ENCODE measurements around the gene TSPAN2.
"Not testable (repeated sequence)": the region's sequence is repeated elsewhere in the genome, so short reads cannot be mapped to it uniquely, and the experiment has no call there.

The TSPAN2 gene

GRCh38 chr1:115031595-115031994 lies 57.7 kb downstream of the TSPAN2 start:
- DNase-seq, result no peak

- DNase-seq, result no peak
Observed at GRCh38 chr1:115029526-115029925, 59.8 kb downstream of the TSPAN2 start, which contains the start of gene TSHB. Gene TSHB (plus strand): TSS chr1:115029826. CDS start chr1:115033363, 3,537 bp downstream.

GRCh38 chr1:115023593-115023992 lies 65.7 kb downstream of the TSPAN2 start:
- no peak for DNase-seq

- DNase-seq, result no peak
Observed at GRCh38 chr1:115021145-115021544, 68.2 kb downstream of the TSPAN2 start.

- not testable (repeated sequence) for DNase-seq
Observed at GRCh38 chr1:115019549-115019948, 69.8 kb downstream of the TSPAN2 start.

GRCh38 chr1:115013792-115014191 lies 75.5 kb downstream of the TSPAN2 start:
- DNase-seq, result no peak

- DNase-seq, result no peak
Observed at GRCh38 chr1:115012434-115012833, 76.9 kb downstream of the TSPAN2 start.

- DNase-seq, result no peak
Observed at GRCh38 chr1:115012006-115012405, 77.3 kb downstream of the TSPAN2 start.

GRCh38 chr1:115006191-115006590 lies 83.1 kb downstream of the TSPAN2 start:
- DNase-seq, result no peak

Data from activated CD8-positive, alpha-beta memory T cell treated with anti-CD3 and anti-CD28 coated beads, Interleukin-2, amount 50 U/mL, for 48 hours (primary cell).